ENCODE measurements around the gene TFB1M. TPM values are rescaled to one million over a fixed set of nuclear protein-coding genes. Genes with fewer than 3 reads are reported as not detected.

TFB1M gene
- total RNA-seq: 15.0 and 15.8 TPM in 2 replicates

GRCh38 chr6:155314092-155314772 is at the start of gene TFB1M:
TSS of gene TFB1M (minus strand) at chr6:155314484. CDS start at chr6:155314428, 56 bp downstream.

DNA sequence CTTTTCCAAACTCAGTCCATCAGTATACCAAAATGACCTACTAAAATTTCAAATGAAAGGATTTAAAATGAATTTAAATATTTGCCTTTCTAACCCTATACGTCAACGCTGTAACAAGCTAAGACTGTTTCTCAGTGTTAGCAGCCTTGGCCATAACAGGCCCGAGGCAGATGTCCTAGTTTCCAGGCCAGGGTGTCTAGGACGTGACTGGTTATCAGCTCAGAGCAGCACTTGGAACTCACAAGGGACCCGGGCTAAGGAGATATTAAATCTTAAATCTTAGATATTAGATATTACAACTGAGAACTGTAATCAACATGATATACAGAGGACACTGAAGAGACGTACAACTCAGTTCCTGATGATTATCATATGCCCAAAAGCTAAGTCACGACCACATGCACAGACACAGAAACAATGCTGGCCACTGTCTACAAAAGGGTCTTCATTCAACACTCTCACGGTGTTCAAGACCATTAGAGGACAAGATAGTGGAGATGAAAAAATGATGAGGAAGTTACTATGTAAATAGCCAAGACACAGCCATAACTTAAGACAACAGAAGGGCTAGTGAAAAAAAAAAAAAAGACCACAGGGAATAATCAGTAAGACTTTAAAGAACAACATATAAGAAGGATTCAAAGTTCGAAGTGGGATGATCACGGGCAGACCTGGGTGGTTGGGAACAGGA is 50.8 kb downstream of the TFB1M start, which contains the start of gene CLDN20:
Gene CLDN20 (plus strand): TSS at position 641 of the 691 bp plus-strand sequence. CDS start 11,707 bp downstream, outside the sequence.

Other genes with a start within 250 kb of the TFB1M start
- gene CLDN20, start 50.5 kb downstream of the TFB1M start, total RNA-seq: not detected in 2 replicates
- not detected in 2 replicates for gene NOX3, start 141.4 kb upstream of the TFB1M start, total RNA-seq